PC-9 (cell line): ENCODE measurements around the gene PLPPR1. TPM values are rescaled to one million over a fixed set of nuclear protein-coding genes. Genes with fewer than 3 reads are reported as not detected.

Experiments
- BruUV-seq: library from RNA; stranded (reverse); fragments of 400-500 nt; replicated peaks from 2 replicates; lab custom pipeline; 2021; lab: Mats Ljungman, UMichigan
- CTCF ChIA-PET: fragments of 300-600 bp; sonication (Branson Sonifier 250); formaldehyde crosslinking; loops from one replicate; lab custom pipeline; 2022; ENCODE audit warnings: antibody characterized with exemption; lab: Charles Lee
- POLR2A ChIA-PET: fragments of 300-600 bp; sonication (Branson Sonifier 250); formaldehyde crosslinking; loops from one replicate; lab custom pipeline; 2022; ENCODE audit warnings: antibody characterized with exemption; ENCODE audit not compliant: unreplicated experiment; lab: Charles Lee
- DNase-seq, 2 experiments: peaks; one replicate each; pipeline versions ENCODE4 v3.0.0 to v3.0.0-alpha.2; 2015 to 2022; ENCODE audit warnings: mixed read lengths in 1 of 2
- H2AFZ ChIP-seq: fragments of 200-600 bp; sonication (generic); 2 replicates; pipeline ENCODE4 v1.8.1; 2017; ENCODE audit warnings: antibody characterized with exemption
- H3F3A ChIP-seq: fragments of 200-600 bp; sonication (generic); 2 replicates; pipeline ENCODE4 v1.8.1; 2017; ENCODE audit warnings: antibody characterized with exemption, mild to moderate bottlenecking, low read depth; ENCODE audit not compliant: insufficient read depth
- H3K27ac ChIP-seq: fragments of 200-600 bp; sonication (generic); 2 replicates; pipeline ENCODE4 v1.6.1; 2016; ENCODE audit warnings: mixed run types
- H3K27me3 ChIP-seq: fragments of 200-600 bp; sonication (generic); 2 replicates; pipeline ENCODE4 v1.6.1; 2016; ENCODE audit warnings: low read depth, mixed run types; ENCODE audit not compliant: insufficient read depth
- H3K36me3 ChIP-seq: fragments of 200-600 bp; sonication (generic); 2 replicates; pipeline ENCODE4 v1.6.1; 2016; ENCODE audit warnings: low read depth, mixed run types
- H3K4me1 ChIP-seq: fragments of 200-600 bp; sonication (generic); replicated peaks from 2 replicates; pipeline ENCODE4 v1.6.1; 2016; ENCODE audit warnings: mixed run types; ENCODE audit not compliant: insufficient read depth
- H3K4me2 ChIP-seq: fragments of 200-600 bp; sonication (generic); 2 replicates; pipeline ENCODE4 v1.6.1; 2017; ENCODE audit warnings: mixed run types
- H3K4me3 ChIP-seq: fragments of 200-600 bp; sonication (generic); 2 replicates; pipeline ENCODE4 v1.6.1; 2016; ENCODE audit warnings: mixed run types
- H3K79me2 ChIP-seq: fragments of 200-600 bp; sonication (generic); 2 replicates; pipeline ENCODE4 v1.6.1; 2017; ENCODE audit warnings: low read depth, mixed run types
- H3K9me2 ChIP-seq: fragments of 200-600 bp; sonication (generic); 2 replicates; pipeline ENCODE4 v1.8.1; 2017; ENCODE audit warnings: mild to moderate bottlenecking; ENCODE audit not compliant: insufficient read depth
- H3K9me3 ChIP-seq: fragments of 200-600 bp; sonication (generic); 2 replicates; pipeline ENCODE4 v1.8.1; 2016; ENCODE audit warnings: low read depth; ENCODE audit not compliant: insufficient read depth
- H4K20me1 ChIP-seq: fragments of 200-600 bp; sonication (generic); 2 replicates; pipeline ENCODE4 v1.8.1; 2017; ENCODE audit not compliant: insufficient read depth
- CTCF ChIP-seq: fragments of 200-600 bp; sonication (generic); conservative IDR thresholded peaks from 2 replicates; pipeline ENCODE4 v1.6.1; 2017; ENCODE audit warnings: mixed run types, antibody characterized with exemption, mild to moderate bottlenecking, moderate library complexity
- EZH2 ChIP-seq: fragments of 200-600 bp; sonication (generic); IDR thresholded peaks from 2 replicates; pipeline ENCODE4 v1.8.0; 2017; ENCODE audit warnings: antibody characterized with exemption, low read depth
- intact Hi-C: fragments of 100-400 bp; cut with micrococcal nuclease; formaldehyde crosslinking; loops from one replicate; pipeline ENCODE4 v1.10.0; 2022; ENCODE audit not compliant: unreplicated experiment
- total RNA-seq: library from RNA; stranded (reverse); gene quantifications from 2 replicates; pipeline ENCODE4 v1.2.3, GENCODE V29; 2021

PLPPR1 gene
- total RNA-seq, 1 experiment from 2014 or later, result not detected

DNA sequence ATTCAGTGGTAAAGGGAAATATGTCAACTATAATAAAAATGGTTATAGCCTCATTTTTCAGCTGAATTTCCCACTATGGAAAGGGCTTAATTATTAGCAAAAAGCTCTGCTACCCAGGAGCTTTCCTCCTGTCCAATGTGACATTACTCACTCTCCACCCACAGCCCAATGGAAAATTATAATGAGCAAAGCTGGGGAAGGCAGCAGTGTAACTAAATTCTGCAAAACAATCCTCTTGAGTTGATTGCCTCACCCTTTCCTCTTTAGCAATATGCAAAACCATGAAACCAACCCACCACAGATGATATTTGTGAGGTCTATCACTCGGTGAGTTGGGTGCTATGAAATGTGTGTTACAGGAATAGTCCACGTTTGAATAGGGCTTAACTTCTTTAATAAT lies 14.0 kb upstream of the PLPPR1 start:
- Histone ChIP-seq H3K27ac (no peak overlapping the region), H3K79me2 (no peaks in the 10 kb centered on the region), H3K4me1 (no peaks in the 10 kb centered on the region), H3K27me3 (no peaks in the 10 kb centered on the region), H2AFZ (no peak overlapping the region), H4K20me1 (no peaks in the 10 kb centered on the region), H3K4me3 (no peak overlapping the region), H3F3A (no peaks in the 10 kb centered on the region), H3K4me2 (no peak overlapping the region), H3K36me3 (no peaks in the 10 kb centered on the region), H3K9me3 (no peaks in the 10 kb centered on the region), H3K9me2 (no peaks in the 10 kb centered on the region)
- ChIA-PET CTCF (no interaction called here), POLR2A (no interaction called here)
- BruUV-seq, result no TSS peak
- no peak for TF ChIP-seq EZH2
- TF ChIP-seq CTCF, result no peak
- intact Hi-C loops, result no loop called here
- no peak for DNase-seq

- no peaks in the 10 kb centered on the region for H3F3A ChIP-seq
- no peaks in the 10 kb centered on the region for H3K36me3 ChIP-seq
- ChIA-PET CTCF (no interaction called here), POLR2A (no interaction called here)
- no peak for TF ChIP-seq CTCF
- no peak for TF ChIP-seq EZH2
- DNase-seq, result no peak
- H3K4me1 ChIP-seq, result no peaks in the 10 kb centered on the region
- no peak overlapping the region for H3K4me3 ChIP-seq
- H4K20me1 ChIP-seq, result no peaks in the 10 kb centered on the region
- no TSS peak for BruUV-seq
- no peak overlapping the region for H2AFZ ChIP-seq
- no peaks in the 10 kb centered on the region for H3K79me2 ChIP-seq
- intact Hi-C loops, result no loop called here
- no peak overlapping the region for H3K4me2 ChIP-seq
- H3K9me2 ChIP-seq, result no peaks in the 10 kb centered on the region
- H3K27me3 ChIP-seq, result no peaks in the 10 kb centered on the region
- H3K27ac ChIP-seq, result no peak overlapping the region
- H3K9me3 ChIP-seq, result no peaks in the 10 kb centered on the region
Measured at GRCh38 chr9:101018467-101018866, 10.1 kb upstream of the PLPPR1 start.

DNA sequence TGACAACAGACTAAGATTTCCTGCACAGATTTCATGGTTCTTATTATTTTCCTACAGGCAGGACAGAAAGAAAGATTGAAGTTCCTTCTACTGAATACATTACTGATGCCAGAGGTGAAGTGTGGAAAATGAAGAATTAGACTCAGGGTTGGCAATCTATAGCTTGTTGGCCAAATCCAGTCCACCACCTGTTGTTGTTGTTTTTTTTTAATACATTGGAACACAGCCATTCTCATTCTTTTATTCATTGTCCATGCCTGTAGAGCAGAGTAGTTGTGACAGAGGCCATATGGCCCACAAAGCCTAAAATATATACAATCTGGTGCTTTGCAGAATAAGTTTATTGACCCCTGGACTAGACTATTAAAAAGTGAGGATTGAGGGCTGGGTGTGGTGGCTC lies 5.8 kb upstream of the PLPPR1 start:
- CTCF ChIA-PET, result no interaction called here
- TF ChIP-seq EZH2 (no peak), CTCF (no peak)
- H3K4me3 ChIP-seq, result no peak overlapping the region

More for the DNA sequence above, 5.8 kb upstream of the PLPPR1 start:
- DNase-seq, result no peak
- no peaks in the 10 kb centered on the region for H3K9me2 ChIP-seq
- no peaks in the 10 kb centered on the region for H3K36me3 ChIP-seq
- H3K27ac ChIP-seq, result no peak overlapping the region
- intact Hi-C loops, result no loop called here
- POLR2A ChIA-PET, result no interaction called here
- no peaks in the 10 kb centered on the region for H3F3A ChIP-seq
- BruUV-seq, result no TSS peak
- H3K9me3 ChIP-seq, result no peaks in the 10 kb centered on the region
- no peak overlapping the region for H2AFZ ChIP-seq
- no peak overlapping the region for H3K4me2 ChIP-seq
- H3K4me1 ChIP-seq, result no peaks in the 10 kb centered on the region
- H3K79me2 ChIP-seq, result no peaks in the 10 kb centered on the region
- no peaks in the 10 kb centered on the region for H3K27me3 ChIP-seq
- no peaks in the 10 kb centered on the region for H4K20me1 ChIP-seq
